Stimulated activated CD8-positive, alpha-beta memory T cell treated with anti-CD3 and anti-CD28 coated beads, Interleukin-4, amount 100 ng/mL, for 24 hours (primary cell): ENCODE measurements around the gene ARHGEF40.
A peak's percentile ranks its signal among the peaks of the same experiment; 100 is the strongest.

Experiments
- DNase-seq: peaks from one replicate; pipeline ENCODE4 v3.0.0-alpha.2; 2020; ENCODE audit warnings: low read depth

The ARHGEF40 gene

DNA sequence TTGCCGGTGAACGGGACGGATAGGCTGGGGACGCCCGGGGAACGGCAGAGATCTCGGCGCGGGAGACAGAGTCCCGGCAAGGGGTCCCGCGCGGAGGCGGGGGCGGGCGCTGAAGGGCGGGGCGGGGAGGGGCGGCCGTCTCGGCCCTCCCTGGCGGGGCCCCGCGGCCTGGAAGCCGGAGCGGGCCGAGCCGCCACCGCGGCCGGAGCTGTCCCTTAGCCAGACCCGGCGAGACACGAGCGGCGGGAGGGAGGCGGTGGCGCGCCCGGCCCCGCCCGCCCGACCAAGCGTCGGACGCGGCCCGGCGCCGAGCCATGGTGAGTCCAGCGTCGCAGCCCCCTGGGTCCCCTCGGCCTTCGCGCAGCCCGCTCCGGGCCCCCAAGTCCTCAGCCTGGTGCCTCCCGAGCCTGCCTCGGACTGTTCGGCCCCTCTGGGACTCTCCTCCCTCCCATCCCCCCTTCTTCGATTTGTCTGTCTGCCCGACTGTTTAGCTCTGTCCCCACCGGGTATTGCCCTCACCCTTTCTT is at the start of gene ARHGEF40:
Gene ARHGEF40, plus strand, starts transcription at position 222 of the 527 bp plus-strand sequence. Its CDS starts 93 bp downstream, at position 315.
- no peak for DNase-seq

DNA sequence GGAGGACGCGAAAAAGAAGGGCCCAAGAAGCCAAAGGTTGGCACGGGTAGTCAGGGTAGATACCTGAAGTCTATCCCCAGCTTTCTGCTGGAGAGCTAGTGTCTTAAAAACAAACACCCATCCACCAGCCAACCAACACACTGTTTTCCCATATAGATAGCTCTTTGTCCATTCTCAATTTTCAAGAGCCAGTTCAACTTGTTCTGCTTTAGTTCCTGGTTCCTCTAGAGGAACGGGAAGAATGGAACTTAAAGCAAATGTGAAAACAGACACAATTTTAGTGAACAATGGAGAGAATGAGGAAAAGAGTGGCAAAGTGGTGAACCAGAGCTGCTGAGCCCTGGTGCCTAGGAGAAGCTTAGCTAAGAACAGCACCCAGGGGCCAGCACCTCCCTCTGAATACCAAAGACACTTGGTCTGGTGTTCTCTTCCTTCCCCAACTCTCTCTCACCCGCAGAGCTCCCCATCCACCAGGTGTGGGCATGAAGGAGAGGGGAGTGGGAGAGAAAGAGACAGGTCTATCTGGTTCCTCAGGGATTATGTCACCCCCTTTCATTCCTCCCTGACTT is 49.0 kb upstream of the ARHGEF40 start:
- no peak for DNase-seq

DNA sequence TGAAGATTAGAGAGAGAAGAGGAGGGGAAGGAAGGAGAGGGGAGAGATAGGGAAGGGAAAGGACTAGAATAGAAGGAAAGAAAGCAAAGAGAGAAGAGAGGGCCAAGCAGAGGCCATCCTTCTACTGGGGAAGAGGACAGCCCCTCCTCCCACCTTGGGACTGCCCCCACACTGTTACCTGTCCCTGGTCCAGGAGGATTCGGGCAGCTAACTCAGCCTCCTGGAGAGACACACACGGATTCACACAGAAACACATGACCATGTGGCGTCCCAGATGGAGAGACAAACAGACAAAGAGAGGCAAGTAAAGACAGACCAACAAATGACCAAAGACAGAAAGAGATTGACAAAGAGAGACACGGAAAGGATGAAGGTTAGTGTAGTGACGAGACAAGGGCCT is 47.4 kb upstream of the ARHGEF40 start:
- no peak for DNase-seq

DNA sequence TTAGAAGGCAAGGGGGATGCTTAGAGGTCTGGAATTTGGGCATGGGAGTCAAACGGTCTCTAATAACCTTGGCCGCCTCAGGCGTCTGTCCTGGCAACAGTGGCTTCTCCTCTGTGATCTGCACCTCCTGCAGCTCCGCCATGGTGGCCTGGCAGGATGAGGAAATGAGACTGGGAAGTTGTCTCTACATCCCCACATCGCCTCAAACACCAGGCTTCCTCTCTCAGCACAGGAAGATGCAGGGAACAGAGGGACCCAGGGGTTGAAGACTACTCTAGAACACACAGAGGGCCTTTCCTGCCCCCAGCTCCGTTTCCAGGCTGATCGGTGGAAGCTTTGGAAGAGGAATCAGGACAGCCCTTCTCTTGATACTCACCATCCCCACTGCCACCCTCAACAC is 46.9 kb upstream of the ARHGEF40 start:
- DNase-seq, result no peak

DNA sequence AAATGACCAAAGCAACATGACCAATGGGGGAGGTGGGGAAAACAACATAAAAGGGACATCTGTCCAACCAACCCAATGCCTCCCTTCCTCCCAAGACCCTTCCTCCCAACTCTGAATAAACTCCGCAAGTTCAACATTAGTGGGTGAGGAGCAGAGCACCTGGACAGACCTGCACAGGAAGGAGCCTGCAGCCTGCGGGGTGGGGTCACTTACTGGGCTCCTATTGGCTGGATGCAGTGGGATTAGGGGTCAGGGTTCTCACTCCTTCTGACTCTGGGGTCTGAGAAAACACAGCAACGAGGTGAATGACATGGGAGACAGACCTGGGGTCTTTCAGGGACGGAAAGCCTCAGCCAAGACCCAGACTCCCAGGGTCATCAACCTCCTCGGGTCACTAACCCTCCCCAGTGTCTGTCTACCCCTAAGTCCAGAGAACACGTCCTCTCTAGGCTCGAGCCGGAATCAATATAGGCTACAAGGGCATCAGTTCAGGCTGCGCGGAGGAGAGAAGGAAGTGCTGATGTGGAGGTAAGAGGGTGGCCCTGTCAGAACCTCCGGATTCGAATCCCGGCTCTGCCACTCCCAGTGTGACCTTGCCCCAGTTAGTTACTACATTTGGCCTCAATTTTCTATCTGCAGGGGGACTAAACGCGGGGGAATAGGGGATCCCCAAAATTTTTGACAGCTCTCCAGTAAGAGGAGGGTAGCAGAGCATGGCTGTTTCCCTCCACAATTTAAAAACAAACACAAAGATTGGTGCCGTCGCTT is 46.1 kb upstream of the ARHGEF40 start:
- DNase-seq, result no peak

DNA sequence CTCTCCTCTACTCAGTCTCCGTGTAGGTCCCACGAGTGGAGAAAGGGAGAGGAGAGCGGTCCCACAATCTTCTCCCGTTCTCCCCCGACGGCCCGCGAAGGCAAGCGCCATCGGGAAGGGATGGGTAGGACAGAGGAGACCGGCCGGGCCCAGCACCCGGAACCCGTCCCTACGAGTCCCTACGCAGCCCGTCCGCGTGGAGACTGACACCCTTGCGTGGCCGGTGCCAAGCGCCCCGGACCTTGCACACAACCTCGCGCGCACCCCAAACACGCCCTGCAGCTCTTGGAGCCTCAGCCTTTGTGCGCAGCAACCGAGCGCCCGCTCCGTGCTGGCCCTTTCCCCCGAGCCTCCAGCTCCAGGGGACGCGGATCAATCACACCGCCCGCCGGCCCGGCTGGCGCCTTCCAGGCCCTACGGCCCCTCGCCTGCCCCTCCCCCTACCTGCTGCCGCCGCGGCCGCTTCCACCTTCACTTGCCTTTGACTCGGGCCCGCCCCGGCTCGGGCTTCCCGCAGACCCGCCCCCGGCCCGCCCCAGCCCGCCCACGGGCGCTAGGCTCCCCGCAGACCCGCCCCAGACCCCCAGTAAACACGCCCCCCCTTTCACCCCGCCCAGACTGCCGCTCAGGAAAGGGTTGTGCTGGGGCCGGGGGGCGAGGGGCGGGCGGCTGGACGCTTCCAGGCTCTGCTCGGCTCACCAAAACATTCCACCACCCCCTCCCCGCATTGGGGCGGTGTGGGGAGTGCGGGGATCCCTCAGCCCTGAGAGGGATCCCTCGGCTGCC is 45.3 kb upstream of the ARHGEF40 start, which contains the start of gene NDRG2:
Gene NDRG2, minus strand, starts transcription at position 477 of the 786 bp plus-strand sequence. CDS start 1,746 bp downstream, outside the sequence.
- DNase-seq, result peak; percentile 58

DNA sequence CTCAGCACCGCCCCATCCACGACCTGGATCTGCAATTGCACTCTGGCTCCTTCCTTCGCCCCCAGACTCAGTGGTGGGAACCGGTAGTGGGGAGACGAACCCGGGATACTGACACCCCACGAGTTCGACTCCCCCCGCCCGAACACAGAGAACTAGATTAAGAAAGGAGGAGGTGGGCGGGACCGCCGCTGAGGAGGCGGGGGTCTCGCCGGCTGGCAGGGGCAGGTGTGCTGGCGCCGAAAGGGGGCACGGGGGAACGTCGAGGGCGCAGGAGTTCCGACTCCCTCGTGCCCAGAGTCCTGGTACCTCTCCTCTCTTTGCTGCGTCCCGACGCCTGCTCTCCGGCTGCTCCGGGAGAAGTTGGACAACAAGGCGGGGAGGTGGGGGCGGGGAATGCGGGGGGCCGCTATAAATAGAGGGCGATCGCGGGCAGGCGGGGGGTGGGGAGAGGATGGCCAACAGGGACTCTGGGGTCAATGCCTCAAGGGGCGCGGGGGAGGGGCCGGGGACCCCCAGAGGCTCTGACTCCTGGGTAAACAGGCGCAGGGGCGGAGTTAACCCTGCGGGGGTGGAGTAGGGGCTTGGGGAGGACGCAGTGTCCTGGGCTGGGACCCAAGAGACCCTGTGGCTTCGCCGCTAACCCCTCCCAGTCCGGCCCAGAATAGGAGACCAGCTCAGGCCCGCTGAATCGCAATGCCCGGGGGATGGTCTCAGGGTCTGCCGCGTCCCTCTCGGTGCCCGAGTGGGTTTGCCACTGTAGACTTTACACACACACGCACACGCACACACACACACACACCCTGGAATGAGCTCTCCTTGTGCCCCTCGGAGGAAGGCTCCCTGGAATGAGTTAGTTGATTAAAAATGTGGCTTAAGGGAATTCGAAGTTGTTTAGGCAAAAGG is 44.5 kb upstream of the ARHGEF40 start:
- DNase-seq, result no peak

DNA sequence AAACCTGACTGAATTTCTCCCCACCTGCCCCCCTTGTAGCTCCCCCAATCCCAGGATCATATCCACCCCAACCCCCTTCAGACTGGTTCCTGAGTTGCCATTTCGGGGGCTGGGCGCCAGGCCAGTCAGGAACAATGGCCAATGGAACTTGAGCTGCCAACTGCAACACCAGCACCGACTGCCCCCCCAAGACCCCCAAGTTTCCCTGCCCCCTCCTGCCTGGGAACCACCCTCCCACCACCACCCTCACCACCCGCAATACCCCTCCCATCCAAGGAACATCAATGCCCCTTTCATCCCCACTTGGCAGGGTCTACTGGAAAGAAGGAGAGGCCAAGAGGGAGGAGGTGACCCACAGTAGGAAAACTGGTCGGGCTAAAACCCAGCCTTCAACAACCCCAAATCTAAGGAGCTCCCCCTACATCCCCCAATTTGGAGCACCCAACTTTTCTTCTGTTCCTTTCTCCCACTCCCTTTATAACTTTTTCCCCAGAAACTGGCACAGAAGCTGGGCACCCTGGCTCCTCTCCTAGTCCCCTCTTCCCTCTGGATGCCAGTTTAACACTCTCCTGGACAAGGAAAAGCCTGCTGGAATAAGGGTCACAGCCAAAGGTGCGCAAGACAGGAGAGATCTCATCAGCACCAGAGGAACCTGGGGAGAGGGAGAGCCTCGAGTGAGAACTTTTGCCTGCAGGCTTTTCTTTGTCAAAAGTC is 43.7 kb upstream of the ARHGEF40 start:
- DNase-seq, result no peak

DNA sequence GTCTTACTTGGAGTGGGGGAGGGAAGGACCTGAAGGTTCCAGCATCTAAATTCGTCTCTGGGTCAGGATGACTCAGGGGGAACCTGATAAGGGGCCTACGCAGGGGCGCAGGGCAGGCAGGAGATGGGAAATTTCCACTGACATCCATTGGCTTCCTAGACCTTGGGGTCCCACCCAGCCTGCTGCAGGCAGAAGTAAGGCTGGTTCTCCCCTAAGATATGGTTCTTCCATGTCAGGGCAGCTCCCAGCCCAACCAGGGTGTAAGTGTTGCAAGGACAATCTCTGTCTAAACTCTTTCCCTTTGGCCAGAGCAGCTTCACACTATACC is 43.2 kb upstream of the ARHGEF40 start:
- no peak for DNase-seq

GRCh38 chr14:21029917-21030316 is 40.2 kb upstream of the ARHGEF40 start, which contains the start of gene TPPP2:
TSS of gene TPPP2 (plus strand) at chr14:21030217. CDS start at chr14:21030582, 365 bp downstream.
- DNase-seq, result no peak

- no peak for DNase-seq
These were observed 39.6 kb upstream of the ARHGEF40 start for GRCh38 chr14:21030531-21030930.

DNA sequence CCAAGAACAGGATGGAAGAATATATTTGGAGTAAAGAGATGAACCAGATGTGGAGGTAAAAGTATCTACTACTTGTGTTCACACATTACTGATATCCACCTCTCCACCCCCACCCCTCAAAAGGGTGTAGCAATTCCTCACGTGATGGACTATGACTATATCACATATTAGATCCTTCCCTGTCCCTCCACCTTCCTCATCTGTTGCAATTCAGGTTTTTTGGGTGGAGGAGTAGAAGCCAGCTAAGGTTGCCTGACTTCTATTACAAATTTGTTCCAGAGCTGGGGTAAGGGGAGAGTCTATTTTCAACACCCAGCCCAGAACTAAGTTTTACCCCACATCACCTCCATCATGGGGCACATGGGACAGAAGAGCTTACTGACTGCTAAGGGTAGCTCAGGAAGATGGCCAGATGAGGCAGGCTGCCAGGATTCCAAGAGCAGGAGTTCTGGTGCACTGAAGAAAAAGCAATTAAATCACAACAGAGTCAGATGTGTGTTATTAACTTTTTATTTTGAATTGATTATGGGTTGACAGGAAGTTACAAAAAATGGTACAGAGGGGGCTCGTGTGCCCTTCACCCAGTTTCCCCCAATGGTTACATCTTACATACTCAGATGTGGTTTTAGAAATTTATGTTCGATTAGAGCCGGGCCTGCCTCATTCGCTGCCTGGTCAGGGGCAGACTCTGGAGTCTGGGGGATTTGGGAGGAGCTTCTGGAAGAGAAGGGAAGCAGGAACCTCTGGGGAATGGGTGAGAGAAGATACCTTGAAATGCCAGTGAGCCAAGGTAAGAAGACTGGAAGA is 37.6 kb upstream of the ARHGEF40 start:
- DNase-seq, result no peak

GRCh38 chr14:21033133-21033698 is 36.9 kb upstream of the ARHGEF40 start:
- DNase-seq, result no peak

DNA sequence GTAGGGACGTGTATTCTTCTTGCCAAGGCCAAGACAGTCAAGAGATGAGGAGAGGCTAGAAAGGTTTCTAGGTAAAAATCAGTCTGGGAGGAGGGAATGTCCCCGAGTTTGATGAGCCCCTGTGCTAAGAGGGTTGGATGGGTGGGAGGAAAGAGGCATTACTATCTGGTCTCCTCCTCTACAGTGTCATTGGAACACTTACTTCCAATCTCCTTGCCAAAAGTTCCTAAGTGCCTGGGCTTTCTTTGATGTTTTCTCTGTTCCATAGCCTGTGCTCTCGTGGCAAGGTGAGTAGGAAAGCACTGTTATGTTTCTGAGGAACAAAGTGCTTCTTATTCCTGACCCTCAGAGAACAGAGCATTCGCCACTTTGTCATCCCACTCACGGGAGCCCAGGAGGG is 35.4 kb upstream of the ARHGEF40 start, which contains the start of gene RNASE13:
Gene RNASE13, minus strand, starts transcription at position 101 of the 400 bp plus-strand sequence. CDS start 519 bp downstream, outside the sequence.
- DNase-seq, result no peak

GRCh38 chr14:21036751-21037150 is 33.4 kb upstream of the ARHGEF40 start:
- DNase-seq, result no peak

DNA sequence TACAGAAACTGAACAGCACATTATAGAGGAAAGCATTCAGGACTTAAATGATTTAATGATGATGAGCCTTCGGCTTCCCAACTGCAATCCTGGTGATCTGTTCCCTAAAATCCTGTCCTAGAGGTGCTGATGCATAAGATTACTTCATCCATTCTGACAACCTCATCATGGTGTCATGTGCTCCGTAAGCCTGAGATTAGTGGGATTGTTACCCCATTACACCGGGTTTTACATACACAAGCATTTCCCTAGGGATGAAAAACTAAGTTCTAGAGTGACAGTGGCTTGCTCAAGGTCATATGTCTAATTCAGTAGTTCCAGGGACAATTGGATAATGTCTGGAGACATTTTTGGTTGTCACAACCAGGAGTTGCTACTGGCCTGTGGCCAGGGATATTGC is 32.9 kb upstream of the ARHGEF40 start:
- no peak for DNase-seq

GRCh38 chr14:21038441-21039422 is 31.4 kb upstream of the ARHGEF40 start:
- no peak for DNase-seq
